HEK293 (cell line): ENCODE results near the gene ATP5F1D.

Source experiments
- FEZF1 ChIP-seq: fragments of 450-650 bp; formaldehyde crosslinking; IDR thresholded peaks from 2 replicates; pipeline ENCODE4 v1.5.1; 2016; ENCODE audit warnings: missing biosample characterization, missing genetic modification characterization
- HOXA7 ChIP-seq: sonication (generic); formaldehyde crosslinking; IDR thresholded peaks from 2 replicates; pipeline ENCODE4 v1.8.1; 2022; ENCODE audit warnings: missing genetic modification reagents, borderline replicate concordance
- HOXC10 ChIP-seq: sonication (generic); formaldehyde crosslinking; IDR thresholded peaks from 2 replicates; pipeline ENCODE4 v1.8.1; 2023; ENCODE audit warnings: mild to moderate bottlenecking, missing genetic modification reagents
- IKZF3 ChIP-seq: fragments of 450-650 bp; IDR thresholded peaks from 2 replicates; pipeline ENCODE4 v1.5.0; 2018; ENCODE audit warnings: missing biosample characterization, mild to moderate bottlenecking, missing genetic modification characterization, moderate library complexity
- MEIS1 ChIP-seq: sonication (generic); formaldehyde crosslinking; IDR thresholded peaks from 2 replicates; pipeline ENCODE4 v1.8.1; 2022; ENCODE audit warnings: missing genetic modification reagents, mild to moderate bottlenecking, borderline replicate concordance
- MYNN ChIP-seq: fragments of 450-650 bp; formaldehyde crosslinking; IDR thresholded peaks from 2 replicates; pipeline ENCODE4 v1.5.1; 2016; ENCODE audit warnings: missing biosample characterization, missing genetic modification characterization, borderline replicate concordance
- MZF1 ChIP-seq: fragments of 450-650 bp; formaldehyde crosslinking; IDR thresholded peaks from 2 replicates; pipeline ENCODE4 v1.5.1; 2017; ENCODE audit warnings: missing biosample characterization, missing genetic modification characterization, borderline replicate concordance
- SP7 ChIP-seq: fragments of 450-650 bp; formaldehyde crosslinking; IDR thresholded peaks from 2 replicates; pipeline ENCODE4 v1.5.1; 2016; ENCODE audit warnings: missing biosample characterization, missing genetic modification characterization
- ZBTB21 ChIP-seq: fragments of 450-650 bp; formaldehyde crosslinking; IDR thresholded peaks from 2 replicates; pipeline ENCODE4 v1.5.1; 2017; ENCODE audit warnings: missing biosample characterization, missing genetic modification characterization
- ZFP3 ChIP-seq: fragments of 450-650 bp; formaldehyde crosslinking; IDR thresholded peaks from 2 replicates; pipeline ENCODE4 v1.5.1; 2016; ENCODE audit warnings: low read depth, missing biosample characterization, missing genetic modification characterization
- ZNF114 ChIP-seq: fragments of 450-650 bp; formaldehyde crosslinking; IDR thresholded peaks from 2 replicates; pipeline ENCODE4 v1.5.0; 2017; ENCODE audit warnings: missing biosample characterization, missing genetic modification characterization
- ZNF184 ChIP-seq: fragments of 450-650 bp; IDR thresholded peaks from 2 replicates; pipeline ENCODE4 v1.5.1; 2018; ENCODE audit warnings: missing biosample characterization, mild to moderate bottlenecking, missing genetic modification characterization
- ZNF248 ChIP-seq: fragments of 450-650 bp; formaldehyde crosslinking; IDR thresholded peaks from 2 replicates; pipeline ENCODE4 v1.5.1; 2017; ENCODE audit warnings: missing biosample characterization, missing genetic modification characterization
- ZNF311 ChIP-seq: fragments of 450-650 bp; formaldehyde crosslinking; IDR thresholded peaks from 2 replicates; pipeline ENCODE4 v1.5.1; 2017; ENCODE audit warnings: missing biosample characterization, missing genetic modification characterization, borderline replicate concordance
- ZNF394 ChIP-seq: fragments of 450-650 bp; formaldehyde crosslinking; IDR thresholded peaks from 2 replicates; pipeline ENCODE4 v1.5.1; 2016; ENCODE audit warnings: missing biosample characterization, missing genetic modification characterization, mild to moderate bottlenecking, moderate library complexity, borderline replicate concordance
- ZNF571 ChIP-seq: fragments of 450-650 bp; formaldehyde crosslinking; IDR thresholded peaks from 2 replicates; pipeline ENCODE4 v1.5.0; 2017; ENCODE audit warnings: missing biosample characterization, missing genetic modification characterization
- ZNF623 ChIP-seq: fragments of 450-650 bp; formaldehyde crosslinking; IDR thresholded peaks from 2 replicates; pipeline ENCODE4 v1.5.1; 2016; ENCODE audit warnings: missing biosample characterization, missing genetic modification characterization
- ZNF701 ChIP-seq: fragments of 450-650 bp; formaldehyde crosslinking; IDR thresholded peaks from 2 replicates; pipeline ENCODE4 v1.5.1; 2016; ENCODE audit warnings: missing biosample characterization, missing genetic modification characterization
- ZNF747 ChIP-seq: fragments of 450-650 bp; formaldehyde crosslinking; IDR thresholded peaks from 2 replicates; pipeline ENCODE4 v1.5.1; 2016; ENCODE audit warnings: missing biosample characterization, missing genetic modification characterization
- ZSCAN16 ChIP-seq: fragments of 450-650 bp; formaldehyde crosslinking; IDR thresholded peaks from 2 replicates; pipeline ENCODE4 v1.5.1; 2016; ENCODE audit warnings: missing biosample characterization, missing genetic modification characterization
- ZSCAN30 ChIP-seq: fragments of 450-650 bp; IDR thresholded peaks from 2 replicates; pipeline ENCODE4 v1.5.1; 2018; ENCODE audit warnings: missing biosample characterization, mild to moderate bottlenecking, missing genetic modification characterization, moderate library complexity
- TF ChIP-seq, protein P1 (sequence below): fragments of 450-650 bp; formaldehyde crosslinking; IDR thresholded peaks from 2 replicates; pipeline ENCODE4 v1.5.1; 2016; ENCODE audit warnings: missing biosample characterization, missing genetic modification characterization
- TF ChIP-seq, protein P2 (sequence below): fragments of 450-650 bp; formaldehyde crosslinking; IDR thresholded peaks from 2 replicates; pipeline ENCODE4 v1.5.1; 2016; ENCODE audit warnings: missing biosample characterization, missing genetic modification characterization
- TF ChIP-seq, protein P3 (sequence below): fragments of 450-650 bp; formaldehyde crosslinking; IDR thresholded peaks from 2 replicates; pipeline ENCODE4 v1.5.1; 2016; ENCODE audit warnings: missing biosample characterization, missing genetic modification characterization
- TF ChIP-seq, protein P4 (sequence below): fragments of 450-650 bp; formaldehyde crosslinking; IDR thresholded peaks from 2 replicates; pipeline ENCODE4 v1.5.1; 2017; ENCODE audit warnings: missing biosample characterization, mild to moderate bottlenecking, missing genetic modification characterization, moderate library complexity
- TF ChIP-seq, protein P5 (sequence below): fragments of 450-650 bp; formaldehyde crosslinking; IDR thresholded peaks from 2 replicates; pipeline ENCODE4 v1.5.1; 2016; ENCODE audit warnings: missing biosample characterization, missing genetic modification characterization
- TF ChIP-seq, protein P6 (sequence below): fragments of 450-650 bp; formaldehyde crosslinking; IDR thresholded peaks from 2 replicates; pipeline ENCODE4 v1.5.1; 2016; ENCODE audit warnings: missing biosample characterization, missing genetic modification characterization

ATP5F1D gene

DNA sequence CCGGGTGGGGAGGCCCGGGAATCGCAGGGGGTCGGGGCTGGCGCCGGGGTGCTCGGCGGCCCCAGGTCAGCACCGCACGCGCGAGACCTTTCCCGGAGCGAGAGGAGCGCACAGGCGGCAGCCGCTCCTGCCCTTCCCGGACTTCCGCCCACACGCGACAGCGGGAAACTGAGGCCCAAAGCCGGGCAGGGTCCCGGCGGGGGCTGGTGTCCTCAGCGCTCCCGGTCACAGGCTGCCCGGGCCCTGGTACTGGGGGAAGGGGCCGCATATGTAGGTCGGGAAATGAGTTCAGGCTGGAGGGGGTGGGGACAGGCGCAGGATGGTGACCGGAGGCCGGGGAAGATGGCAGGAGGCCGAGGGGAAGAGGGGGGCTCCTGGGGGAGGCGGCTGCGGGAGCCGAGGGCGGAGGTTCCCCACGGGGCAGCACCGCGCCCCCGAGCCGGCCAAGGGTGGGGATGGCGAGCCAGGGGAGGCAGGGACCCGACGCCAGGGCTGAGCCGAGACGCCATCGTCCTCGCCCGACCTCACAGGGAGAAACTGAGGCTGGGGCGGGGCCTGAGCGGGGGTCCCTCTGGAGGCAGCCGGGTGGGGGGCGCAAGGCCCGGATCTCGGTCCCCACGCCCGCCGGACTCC is 4.4 kb upstream of the ATP5F1D start (continued):
- TF ChIP-seq, protein P1, sequence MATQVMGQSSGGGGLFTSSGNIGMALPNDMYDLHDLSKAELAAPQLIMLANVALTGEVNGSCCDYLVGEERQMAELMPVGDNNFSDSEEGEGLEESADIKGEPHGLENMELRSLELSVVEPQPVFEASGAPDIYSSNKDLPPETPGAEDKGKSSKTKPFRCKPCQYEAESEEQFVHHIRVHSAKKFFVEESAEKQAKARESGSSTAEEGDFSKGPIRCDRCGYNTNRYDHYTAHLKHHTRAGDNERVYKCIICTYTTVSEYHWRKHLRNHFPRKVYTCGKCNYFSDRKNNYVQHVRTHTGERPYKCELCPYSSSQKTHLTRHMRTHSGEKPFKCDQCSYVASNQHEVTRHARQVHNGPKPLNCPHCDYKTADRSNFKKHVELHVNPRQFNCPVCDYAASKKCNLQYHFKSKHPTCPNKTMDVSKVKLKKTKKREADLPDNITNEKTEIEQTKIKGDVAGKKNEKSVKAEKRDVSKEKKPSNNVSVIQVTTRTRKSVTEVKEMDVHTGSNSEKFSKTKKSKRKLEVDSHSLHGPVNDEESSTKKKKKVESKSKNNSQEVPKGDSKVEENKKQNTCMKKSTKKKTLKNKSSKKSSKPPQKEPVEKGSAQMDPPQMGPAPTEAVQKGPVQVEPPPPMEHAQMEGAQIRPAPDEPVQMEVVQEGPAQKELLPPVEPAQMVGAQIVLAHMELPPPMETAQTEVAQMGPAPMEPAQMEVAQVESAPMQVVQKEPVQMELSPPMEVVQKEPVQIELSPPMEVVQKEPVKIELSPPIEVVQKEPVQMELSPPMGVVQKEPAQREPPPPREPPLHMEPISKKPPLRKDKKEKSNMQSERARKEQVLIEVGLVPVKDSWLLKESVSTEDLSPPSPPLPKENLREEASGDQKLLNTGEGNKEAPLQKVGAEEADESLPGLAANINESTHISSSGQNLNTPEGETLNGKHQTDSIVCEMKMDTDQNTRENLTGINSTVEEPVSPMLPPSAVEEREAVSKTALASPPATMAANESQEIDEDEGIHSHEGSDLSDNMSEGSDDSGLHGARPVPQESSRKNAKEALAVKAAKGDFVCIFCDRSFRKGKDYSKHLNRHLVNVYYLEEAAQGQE (tag by site-specific recombination) = no peak
- TF ChIP-seq HOXC10 (no peak), MZF1 (tag by site-specific recombination) (no peak), ZNF311 (tag by site-specific recombination) (no peak), SP7 (tag by site-specific recombination) (no peak), ZNF248 (tag by site-specific recombination) (no peak), IKZF3 (peak; percentile 13; the same call in 1 of the 2 replicates), ZNF114 (tag by site-specific recombination) (no peak), MYNN (tag by site-specific recombination) (no peak), ZNF747 (tag by site-specific recombination) (no peak), HOXA7 (CRISPR knock-in tag) (no peak), ZBTB21 (tag by site-specific recombination) (no peak), MEIS1 (no peak), ZSCAN16 (tag by site-specific recombination) (no peak), ZNF394 (no peak), ZNF184 (tag by site-specific recombination) (no peak), FEZF1 (tag by site-specific recombination) (no peak), ZSCAN30 (tag by site-specific recombination) (no peak; the same call in 1 of the 2 replicates), ZNF701 (tag by site-specific recombination) (no peak), ZNF571 (tag by site-specific recombination) (no peak), ZNF623 (tag by site-specific recombination) (no peak), ZFP3 (tag by site-specific recombination) (no peak)
- TF ChIP-seq, protein P2, sequence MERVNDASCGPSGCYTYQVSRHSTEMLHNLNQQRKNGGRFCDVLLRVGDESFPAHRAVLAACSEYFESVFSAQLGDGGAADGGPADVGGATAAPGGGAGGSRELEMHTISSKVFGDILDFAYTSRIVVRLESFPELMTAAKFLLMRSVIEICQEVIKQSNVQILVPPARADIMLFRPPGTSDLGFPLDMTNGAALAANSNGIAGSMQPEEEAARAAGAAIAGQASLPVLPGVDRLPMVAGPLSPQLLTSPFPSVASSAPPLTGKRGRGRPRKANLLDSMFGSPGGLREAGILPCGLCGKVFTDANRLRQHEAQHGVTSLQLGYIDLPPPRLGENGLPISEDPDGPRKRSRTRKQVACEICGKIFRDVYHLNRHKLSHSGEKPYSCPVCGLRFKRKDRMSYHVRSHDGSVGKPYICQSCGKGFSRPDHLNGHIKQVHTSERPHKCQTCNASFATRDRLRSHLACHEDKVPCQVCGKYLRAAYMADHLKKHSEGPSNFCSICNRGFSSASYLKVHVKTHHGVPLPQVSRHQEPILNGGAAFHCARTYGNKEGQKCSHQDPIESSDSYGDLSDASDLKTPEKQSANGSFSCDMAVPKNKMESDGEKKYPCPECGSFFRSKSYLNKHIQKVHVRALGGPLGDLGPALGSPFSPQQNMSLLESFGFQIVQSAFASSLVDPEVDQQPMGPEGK (tag by site-specific recombination) = peak; percentile 95
- TF ChIP-seq, protein P3, sequence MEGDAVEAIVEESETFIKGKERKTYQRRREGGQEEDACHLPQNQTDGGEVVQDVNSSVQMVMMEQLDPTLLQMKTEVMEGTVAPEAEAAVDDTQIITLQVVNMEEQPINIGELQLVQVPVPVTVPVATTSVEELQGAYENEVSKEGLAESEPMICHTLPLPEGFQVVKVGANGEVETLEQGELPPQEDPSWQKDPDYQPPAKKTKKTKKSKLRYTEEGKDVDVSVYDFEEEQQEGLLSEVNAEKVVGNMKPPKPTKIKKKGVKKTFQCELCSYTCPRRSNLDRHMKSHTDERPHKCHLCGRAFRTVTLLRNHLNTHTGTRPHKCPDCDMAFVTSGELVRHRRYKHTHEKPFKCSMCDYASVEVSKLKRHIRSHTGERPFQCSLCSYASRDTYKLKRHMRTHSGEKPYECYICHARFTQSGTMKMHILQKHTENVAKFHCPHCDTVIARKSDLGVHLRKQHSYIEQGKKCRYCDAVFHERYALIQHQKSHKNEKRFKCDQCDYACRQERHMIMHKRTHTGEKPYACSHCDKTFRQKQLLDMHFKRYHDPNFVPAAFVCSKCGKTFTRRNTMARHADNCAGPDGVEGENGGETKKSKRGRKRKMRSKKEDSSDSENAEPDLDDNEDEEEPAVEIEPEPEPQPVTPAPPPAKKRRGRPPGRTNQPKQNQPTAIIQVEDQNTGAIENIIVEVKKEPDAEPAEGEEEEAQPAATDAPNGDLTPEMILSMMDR = no peak
- TF ChIP-seq, protein P4, sequence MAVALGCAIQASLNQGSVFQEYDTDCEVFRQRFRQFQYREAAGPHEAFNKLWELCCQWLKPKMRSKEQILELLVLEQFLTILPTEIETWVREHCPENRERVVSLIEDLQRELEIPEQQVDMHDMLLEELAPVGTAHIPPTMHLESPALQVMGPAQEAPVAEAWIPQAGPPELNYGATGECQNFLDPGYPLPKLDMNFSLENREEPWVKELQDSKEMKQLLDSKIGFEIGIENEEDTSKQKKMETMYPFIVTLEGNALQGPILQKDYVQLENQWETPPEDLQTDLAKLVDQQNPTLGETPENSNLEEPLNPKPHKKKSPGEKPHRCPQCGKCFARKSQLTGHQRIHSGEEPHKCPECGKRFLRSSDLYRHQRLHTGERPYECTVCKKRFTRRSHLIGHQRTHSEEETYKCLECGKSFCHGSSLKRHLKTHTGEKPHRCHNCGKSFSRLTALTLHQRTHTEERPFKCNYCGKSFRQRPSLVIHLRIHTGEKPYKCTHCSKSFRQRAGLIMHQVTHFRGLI (tag by site-specific recombination) = no peak
- TF ChIP-seq, protein P5, sequence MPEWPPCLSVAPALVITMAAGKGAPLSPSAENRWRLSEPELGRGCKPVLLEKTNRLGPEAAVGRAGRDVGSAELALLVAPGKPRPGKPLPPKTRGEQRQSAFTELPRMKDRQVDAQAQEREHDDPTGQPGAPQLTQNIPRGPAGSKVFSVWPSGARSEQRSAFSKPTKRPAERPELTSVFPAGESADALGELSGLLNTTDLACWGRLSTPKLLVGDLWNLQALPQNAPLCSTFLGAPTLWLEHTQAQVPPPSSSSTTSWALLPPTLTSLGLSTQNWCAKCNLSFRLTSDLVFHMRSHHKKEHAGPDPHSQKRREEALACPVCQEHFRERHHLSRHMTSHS = no peak
- TF ChIP-seq, protein P6, sequence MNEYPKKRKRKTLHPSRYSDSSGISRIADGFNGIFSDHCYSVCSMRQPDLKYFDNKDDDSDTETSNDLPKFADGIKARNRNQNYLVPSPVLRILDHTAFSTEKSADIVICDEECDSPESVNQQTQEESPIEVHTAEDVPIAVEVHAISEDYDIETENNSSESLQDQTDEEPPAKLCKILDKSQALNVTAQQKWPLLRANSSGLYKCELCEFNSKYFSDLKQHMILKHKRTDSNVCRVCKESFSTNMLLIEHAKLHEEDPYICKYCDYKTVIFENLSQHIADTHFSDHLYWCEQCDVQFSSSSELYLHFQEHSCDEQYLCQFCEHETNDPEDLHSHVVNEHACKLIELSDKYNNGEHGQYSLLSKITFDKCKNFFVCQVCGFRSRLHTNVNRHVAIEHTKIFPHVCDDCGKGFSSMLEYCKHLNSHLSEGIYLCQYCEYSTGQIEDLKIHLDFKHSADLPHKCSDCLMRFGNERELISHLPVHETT (tag by site-specific recombination) = no peak
